Measurements from ENCODE around the gene AK5.

AK5 gene

DNA sequence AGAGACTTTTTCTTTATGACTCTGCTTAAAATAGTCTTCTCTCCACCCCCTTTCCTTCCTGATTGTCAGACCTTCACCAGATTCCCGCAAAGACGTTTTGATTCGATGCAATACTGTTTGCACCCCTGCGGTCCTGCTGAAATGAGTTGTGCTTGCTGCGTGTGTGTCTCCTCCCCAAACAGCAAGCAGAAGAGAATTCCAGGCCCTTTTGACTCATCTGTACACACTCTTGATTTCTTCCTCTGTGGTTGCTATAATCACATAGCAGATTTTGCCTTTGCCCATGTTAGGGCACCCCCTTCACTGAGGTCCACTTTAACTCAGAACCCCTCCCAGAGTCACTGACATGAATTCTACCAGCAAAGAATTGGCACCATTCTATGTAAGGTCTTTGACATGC lies 264.2 kb downstream of the AK5 start:
- no peaks in the 10 kb centered on the region for H3K9me3 ChIP-seq (ENCODE audit: severe bottlenecking)
- no peak overlapping the region for H3K27ac ChIP-seq (ENCODE audit: poor library complexity, severe bottlenecking)
- no peak for ATAC-seq (ENCODE audit: low read depth)
- no peaks in the 10 kb centered on the region for H3K27me3 ChIP-seq (ENCODE audit: insufficient read depth, poor library complexity, severe bottlenecking)
- TF ChIP-seq, protein P1, sequence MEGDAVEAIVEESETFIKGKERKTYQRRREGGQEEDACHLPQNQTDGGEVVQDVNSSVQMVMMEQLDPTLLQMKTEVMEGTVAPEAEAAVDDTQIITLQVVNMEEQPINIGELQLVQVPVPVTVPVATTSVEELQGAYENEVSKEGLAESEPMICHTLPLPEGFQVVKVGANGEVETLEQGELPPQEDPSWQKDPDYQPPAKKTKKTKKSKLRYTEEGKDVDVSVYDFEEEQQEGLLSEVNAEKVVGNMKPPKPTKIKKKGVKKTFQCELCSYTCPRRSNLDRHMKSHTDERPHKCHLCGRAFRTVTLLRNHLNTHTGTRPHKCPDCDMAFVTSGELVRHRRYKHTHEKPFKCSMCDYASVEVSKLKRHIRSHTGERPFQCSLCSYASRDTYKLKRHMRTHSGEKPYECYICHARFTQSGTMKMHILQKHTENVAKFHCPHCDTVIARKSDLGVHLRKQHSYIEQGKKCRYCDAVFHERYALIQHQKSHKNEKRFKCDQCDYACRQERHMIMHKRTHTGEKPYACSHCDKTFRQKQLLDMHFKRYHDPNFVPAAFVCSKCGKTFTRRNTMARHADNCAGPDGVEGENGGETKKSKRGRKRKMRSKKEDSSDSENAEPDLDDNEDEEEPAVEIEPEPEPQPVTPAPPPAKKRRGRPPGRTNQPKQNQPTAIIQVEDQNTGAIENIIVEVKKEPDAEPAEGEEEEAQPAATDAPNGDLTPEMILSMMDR (IDR thresholded peaks at IDR 0.05; ENCODE audit: poor library complexity, severe bottlenecking), result no peak
- no peak overlapping the region for H3K4me3 ChIP-seq (ENCODE audit: severe bottlenecking)
- no peaks in the 10 kb centered on the region for H3K36me3 ChIP-seq (ENCODE audit: low read depth)
- peaks cover 3% of the 10 kb centered on the region for H3K4me1 ChIP-seq (ENCODE audit: insufficient read depth, poor library complexity, severe bottlenecking)
- no peak for DNase-seq (ENCODE audit: low spot score)

DNA sequence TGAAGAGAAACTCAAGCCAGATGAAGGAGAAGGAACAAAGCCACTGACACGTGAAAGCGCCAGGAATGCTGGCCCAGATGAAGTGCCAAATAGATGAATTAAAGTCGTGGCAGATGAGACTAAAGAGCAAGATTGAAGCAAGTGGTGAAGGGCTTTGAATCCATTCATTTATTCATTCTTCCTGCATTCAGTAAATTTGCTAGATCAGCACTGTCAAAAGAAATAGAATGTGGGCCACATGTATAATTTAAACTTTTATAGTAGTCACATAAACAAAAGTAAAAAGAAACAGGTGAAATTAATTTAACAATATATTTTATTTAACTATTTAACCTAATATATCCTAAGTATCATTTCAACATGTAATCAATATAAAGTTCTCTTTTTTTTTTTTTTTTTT lies 265.1 kb downstream of the AK5 start:
- H3K36me3 ChIP-seq (ENCODE audit: low read depth), result no peaks in the 10 kb centered on the region
- H3K27me3 ChIP-seq (ENCODE audit: insufficient read depth, poor library complexity, severe bottlenecking), result no peaks in the 10 kb centered on the region
- H3K4me1 ChIP-seq (ENCODE audit: insufficient read depth, poor library complexity, severe bottlenecking), result no peaks in the 10 kb centered on the region
- ATAC-seq (ENCODE audit: low read depth) (no peak), DNase-seq (ENCODE audit: low spot score) (no peak)
- H3K27ac ChIP-seq (ENCODE audit: poor library complexity, severe bottlenecking), result no peak overlapping the region
- TF ChIP-seq, protein P1 (IDR thresholded peaks at IDR 0.05; ENCODE audit: poor library complexity, severe bottlenecking), result no peak
- no peak overlapping the region for H3K4me3 ChIP-seq (ENCODE audit: severe bottlenecking)
- H3K9me3 ChIP-seq (ENCODE audit: severe bottlenecking), result no peaks in the 10 kb centered on the region

DNA sequence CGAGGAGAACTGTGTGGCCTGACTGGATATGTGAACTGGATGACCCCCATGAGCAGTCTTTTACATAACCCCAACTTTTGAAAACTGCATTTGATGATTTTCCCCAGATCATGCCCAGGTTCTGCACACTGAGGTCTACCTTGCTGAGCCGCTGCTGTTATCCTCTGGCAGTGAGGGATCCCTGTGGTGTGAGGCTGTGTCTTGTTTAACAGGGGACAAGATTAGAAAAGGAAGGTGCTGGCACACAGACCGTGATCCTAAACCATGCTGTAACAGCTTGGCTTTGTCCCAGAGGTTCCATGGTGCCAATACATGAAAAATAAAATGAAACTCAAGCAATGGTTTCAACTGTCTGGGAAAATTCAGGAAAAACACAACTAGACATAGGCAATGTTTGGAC lies 266.5 kb downstream of the AK5 start:
- no peaks in the 10 kb centered on the region for H3K4me1 ChIP-seq (ENCODE audit: insufficient read depth, poor library complexity, severe bottlenecking)
- H3K4me3 ChIP-seq (ENCODE audit: severe bottlenecking), result no peak overlapping the region
- ATAC-seq (ENCODE audit: low read depth), result no peak
- DNase-seq (ENCODE audit: low spot score), result no peak
- no peaks in the 10 kb centered on the region for H3K36me3 ChIP-seq (ENCODE audit: low read depth)
- H3K9me3 ChIP-seq (ENCODE audit: severe bottlenecking), result no peaks in the 10 kb centered on the region
- H3K27me3 ChIP-seq (ENCODE audit: insufficient read depth, poor library complexity, severe bottlenecking), result no peaks in the 10 kb centered on the region
- TF ChIP-seq, protein P1 (IDR thresholded peaks at IDR 0.05; ENCODE audit: poor library complexity, severe bottlenecking), result no peak
- H3K27ac ChIP-seq (ENCODE audit: poor library complexity, severe bottlenecking), result no peak overlapping the region

DNA sequence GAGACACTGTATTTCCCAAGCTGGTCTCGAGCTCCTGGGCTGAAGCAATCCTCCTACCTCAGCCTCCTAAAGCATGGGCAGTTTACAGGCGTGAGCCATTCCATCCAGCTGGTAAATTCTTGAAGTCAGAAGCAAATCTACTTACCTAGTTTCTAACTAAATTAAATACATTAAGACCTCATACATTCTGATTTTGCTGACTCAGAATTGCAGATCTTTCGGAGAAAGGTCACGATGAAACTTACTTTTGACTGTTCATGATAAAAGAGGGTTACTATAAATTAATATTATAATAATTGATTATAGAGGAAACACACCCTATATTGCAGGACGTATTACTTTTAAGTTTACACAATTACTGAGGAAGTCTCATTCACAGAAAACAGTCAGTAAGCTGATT lies 268.3 kb downstream of the AK5 start:
- no peak for DNase-seq (ENCODE audit: low spot score)
- Histone ChIP-seq H3K4me1 (ENCODE audit: insufficient read depth, poor library complexity, severe bottlenecking) (no peaks in the 10 kb centered on the region), H3K4me3 (ENCODE audit: severe bottlenecking) (no peak overlapping the region), H3K27ac (ENCODE audit: poor library complexity, severe bottlenecking) (no peak overlapping the region), H3K27me3 (ENCODE audit: insufficient read depth, poor library complexity, severe bottlenecking) (no peaks in the 10 kb centered on the region), H3K36me3 (ENCODE audit: low read depth) (no peaks in the 10 kb centered on the region), H3K9me3 (ENCODE audit: severe bottlenecking) (no peaks in the 10 kb centered on the region)
- ATAC-seq (ENCODE audit: low read depth), result no peak
- TF ChIP-seq, protein P1 (IDR thresholded peaks at IDR 0.05; ENCODE audit: poor library complexity, severe bottlenecking), result no peak

DNA sequence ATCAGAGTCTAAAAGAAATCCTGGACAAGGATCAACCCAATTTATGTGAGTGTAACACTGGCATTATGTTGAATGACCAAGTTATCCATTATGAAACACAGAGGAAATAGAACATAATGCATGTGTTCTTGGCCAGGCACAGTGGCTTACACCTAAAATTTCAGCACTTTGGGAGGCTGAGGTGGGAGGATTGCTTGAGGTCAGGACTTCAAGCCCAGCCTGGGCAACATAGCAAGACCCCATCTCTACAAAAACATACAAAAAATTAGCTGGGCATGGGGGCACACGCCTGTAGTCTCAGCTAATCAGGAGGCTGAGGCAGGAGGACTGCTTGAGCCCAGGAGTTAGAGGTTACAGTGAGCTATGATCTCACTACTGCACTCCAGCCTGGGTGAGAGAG lies 270.8 kb downstream of the AK5 start:
- H3K4me1 ChIP-seq (ENCODE audit: insufficient read depth, poor library complexity, severe bottlenecking), result no peaks in the 10 kb centered on the region
- ATAC-seq (ENCODE audit: low read depth) (no peak), DNase-seq (ENCODE audit: low spot score) (no peak)
- H3K36me3 ChIP-seq (ENCODE audit: low read depth), result no peaks in the 10 kb centered on the region
- no peak overlapping the region for H3K4me3 ChIP-seq (ENCODE audit: severe bottlenecking)
- no peaks in the 10 kb centered on the region for H3K27me3 ChIP-seq (ENCODE audit: insufficient read depth, poor library complexity, severe bottlenecking)
- TF ChIP-seq, protein P1 (IDR thresholded peaks at IDR 0.05; ENCODE audit: poor library complexity, severe bottlenecking), result no peak
- H3K27ac ChIP-seq (ENCODE audit: poor library complexity, severe bottlenecking), result no peak overlapping the region
- no peaks in the 10 kb centered on the region for H3K9me3 ChIP-seq (ENCODE audit: severe bottlenecking)

Data from RWPE2 (cell line).